ENCODE data around the gene ZNF658.
"Not testable (repeated sequence)": the region's sequence is repeated elsewhere in the genome, so short reads cannot be mapped to it uniquely, and the experiment has no call there.

ZNF658 gene

DNA sequence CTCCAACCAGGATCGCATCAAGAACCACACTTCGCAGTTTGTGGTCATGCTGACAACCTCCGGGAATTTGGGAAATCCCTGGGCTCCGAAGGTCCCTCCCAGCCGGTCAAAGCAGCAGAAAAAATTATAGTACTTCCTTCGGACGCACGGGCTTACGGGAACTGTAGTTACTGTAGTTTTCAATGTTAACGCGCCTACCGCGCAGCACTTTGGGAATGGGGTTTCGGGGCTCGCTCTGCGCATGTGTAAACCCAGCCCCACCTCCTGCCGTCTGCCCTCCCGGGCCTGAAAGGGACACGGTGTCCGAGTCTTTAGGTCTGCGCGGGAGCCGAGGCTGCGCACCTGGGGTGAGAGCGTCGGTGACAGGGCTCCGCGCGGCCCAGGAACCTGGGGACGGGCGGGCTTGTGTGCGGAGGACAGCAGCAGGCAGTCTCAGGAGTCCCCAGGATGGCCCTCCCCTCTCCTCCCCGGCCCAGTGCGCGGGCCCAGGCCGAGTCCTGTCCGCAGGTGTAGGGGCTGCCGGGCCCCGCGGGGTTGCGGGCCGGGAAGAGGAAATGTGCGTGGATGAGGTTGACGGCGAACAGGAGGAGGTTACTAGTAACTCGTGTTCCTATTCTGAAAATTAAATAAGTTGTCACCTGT, at the start of gene ZNF658:
Gene ZNF658, plus strand, starts transcription at position 236 of the 642 bp plus-strand sequence. CDS start 2,837 bp downstream, outside the sequence.
- in situ Hi-C loops (cut with MboI; ENCODE audit: low sequenced_read_pairs), result not testable (repeated sequence)

DNA sequence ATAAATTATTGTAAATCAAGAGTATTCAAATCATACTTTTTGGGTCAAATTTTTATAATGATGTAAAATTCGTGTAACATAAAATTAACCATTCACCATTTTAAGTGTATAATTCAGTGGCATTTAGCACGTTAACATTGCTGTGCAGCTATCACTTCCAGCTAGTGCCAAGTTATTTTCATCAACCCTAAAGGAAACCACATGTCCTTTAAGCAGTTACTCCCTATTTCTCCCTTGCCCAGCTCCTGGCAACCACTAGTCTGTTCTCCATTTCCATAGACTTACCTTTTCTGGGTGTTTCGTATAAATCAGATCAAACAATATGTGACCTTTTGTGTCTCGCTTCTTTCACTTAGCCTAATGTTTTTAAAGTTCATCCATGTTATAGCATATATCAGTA, 38.8 kb upstream of the ZNF658 start:
- in situ Hi-C loops (cut with MboI; ENCODE audit: low sequenced_read_pairs), result not testable (repeated sequence)

GRCh38 chr9:66868660-66869059, 31.9 kb upstream of the ZNF658 start:
- in situ Hi-C loops (cut with MboI; ENCODE audit: low sequenced_read_pairs), result not testable (repeated sequence)

- in situ Hi-C loops (cut with MboI; ENCODE audit: low sequenced_read_pairs), result not testable (repeated sequence)
Observed at GRCh38 chr9:66880605-66881004, 19.9 kb upstream of the ZNF658 start.

DNA sequence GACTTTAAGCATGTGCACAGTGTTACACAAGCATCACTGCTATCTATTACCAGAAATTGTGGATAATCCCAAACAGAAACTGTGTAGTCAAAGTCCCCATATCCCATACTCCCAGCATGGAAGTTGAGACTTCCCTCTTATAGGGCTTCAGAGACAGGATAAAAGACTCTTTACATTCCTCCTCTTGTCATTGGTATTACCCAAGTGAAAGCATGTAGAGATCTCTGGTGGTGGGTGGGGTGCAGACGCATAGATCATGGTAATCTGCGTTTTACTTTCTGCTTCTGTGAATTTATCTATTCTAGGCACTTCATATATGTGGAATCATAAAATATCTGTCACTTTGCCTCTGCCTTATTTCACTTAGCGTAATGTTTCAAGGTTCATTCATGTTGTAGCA, 18.7 kb upstream of the ZNF658 start:
- in situ Hi-C loops (cut with MboI; ENCODE audit: low sequenced_read_pairs), result not testable (repeated sequence)

DNA sequence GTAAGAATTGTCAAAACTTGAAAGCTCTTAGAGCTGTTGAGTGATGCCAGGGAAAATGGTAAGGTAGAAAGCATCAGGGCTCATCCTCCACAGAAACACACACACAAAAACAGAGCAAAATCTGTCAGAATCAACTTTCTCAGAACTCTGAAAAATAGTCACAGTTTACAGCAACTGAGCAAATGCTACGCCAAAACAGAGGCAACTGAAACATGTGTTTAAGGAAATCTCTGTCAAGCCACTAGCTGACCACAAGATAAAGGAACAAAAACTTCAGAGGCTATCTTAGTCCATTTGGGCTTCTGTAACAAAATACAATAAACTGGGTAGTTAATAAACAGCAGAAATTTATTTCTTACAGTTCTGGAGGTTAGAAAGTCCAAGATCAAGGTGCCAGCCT, 10.2 kb upstream of the ZNF658 start:
- in situ Hi-C loops (cut with MboI; ENCODE audit: low sequenced_read_pairs), result not testable (repeated sequence)

DNA sequence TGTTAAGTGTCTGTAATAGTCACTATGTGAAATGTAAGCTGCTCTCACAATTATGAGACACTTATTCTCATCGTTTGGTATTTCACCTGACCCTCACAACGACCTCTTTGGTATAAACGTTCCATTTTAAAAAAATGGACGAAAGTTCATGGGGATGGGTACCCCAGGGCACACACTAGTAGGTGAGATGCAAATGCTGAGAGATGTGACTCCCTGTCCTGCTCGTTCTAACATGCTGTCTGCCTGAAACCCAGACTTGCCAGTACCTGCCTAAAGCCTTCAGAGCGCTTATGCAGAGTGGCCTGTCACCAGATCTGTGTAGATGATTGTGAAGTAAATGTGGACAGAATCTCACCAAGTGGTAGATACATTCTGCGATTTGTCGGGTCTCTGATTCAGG, 616 bp downstream of the ZNF658 start:
- in situ Hi-C loops (cut with MboI; ENCODE audit: low sequenced_read_pairs), result not testable (repeated sequence)

GRCh38 chr9:66909560-66909959, 9.0 kb downstream of the ZNF658 start:
- in situ Hi-C loops (cut with MboI; ENCODE audit: low sequenced_read_pairs), result not testable (repeated sequence)

DNA sequence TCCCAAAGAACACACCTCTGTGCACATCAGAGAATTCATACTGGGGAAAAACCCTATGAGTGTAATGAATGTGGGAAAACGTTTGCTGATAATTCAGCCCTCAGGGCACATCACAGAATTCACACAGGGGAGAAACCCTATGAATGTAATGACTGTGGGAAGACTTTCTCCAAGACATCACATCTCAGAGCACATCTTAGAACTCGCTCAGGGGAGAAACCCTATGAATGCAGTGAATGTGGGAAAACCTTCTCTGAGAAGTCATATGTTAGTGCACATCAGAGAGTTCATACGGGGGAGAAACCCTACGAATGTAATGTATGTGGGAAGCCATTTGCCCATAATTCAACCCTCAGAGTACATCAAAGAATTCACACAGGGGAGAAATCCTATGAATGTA, 19.5 kb downstream of the ZNF658 start:
- in situ Hi-C loops (cut with MboI; ENCODE audit: low sequenced_read_pairs), result not testable (repeated sequence)

- in situ Hi-C loops (cut with MboI; ENCODE audit: low sequenced_read_pairs), result not testable (repeated sequence)
Observed at GRCh38 chr9:66936194-66936870, 35.8 kb downstream of the ZNF658 start.

DNA sequence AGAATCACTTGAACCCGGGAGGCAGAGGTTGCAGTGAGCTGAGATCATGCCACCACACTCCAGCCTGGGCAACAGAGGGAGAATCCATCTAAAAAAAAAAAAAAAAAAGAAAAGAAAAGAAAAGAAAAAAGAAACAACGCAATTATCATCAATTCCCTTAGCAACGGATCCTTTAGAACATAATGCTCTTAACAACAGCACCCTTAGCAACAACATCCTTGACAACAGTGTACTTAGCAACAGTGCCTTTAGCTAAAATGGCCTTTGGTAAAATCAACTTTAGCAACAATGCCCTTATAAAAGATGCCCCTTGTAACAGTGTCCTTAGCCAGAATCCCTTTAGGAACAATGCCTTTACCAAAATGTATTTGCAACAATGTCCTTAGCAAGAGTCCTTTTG, 37.1 kb downstream of the ZNF658 start:
- in situ Hi-C loops (cut with MboI; ENCODE audit: low sequenced_read_pairs), result not testable (repeated sequence)

DNA sequence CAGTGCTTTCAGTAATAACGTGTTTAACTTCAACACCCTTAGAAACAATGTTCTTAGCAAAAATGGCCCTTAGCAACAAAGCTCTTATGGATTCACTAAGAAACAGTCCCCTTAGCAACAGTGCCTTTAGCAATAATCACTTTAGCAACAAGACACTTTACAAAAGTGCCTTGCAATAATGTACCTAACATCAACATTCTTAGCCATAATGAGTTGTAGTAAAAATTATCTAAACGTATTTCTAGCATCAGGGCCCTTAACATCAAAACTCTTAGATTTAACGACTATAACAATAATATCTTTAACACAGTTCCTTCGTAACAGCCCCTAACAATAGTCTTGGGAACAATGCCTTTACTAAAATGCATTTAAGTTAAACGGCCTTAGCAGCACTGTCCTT, 37.8 kb downstream of the ZNF658 start:
- in situ Hi-C loops (cut with MboI; ENCODE audit: low sequenced_read_pairs), result not testable (repeated sequence)

DNA sequence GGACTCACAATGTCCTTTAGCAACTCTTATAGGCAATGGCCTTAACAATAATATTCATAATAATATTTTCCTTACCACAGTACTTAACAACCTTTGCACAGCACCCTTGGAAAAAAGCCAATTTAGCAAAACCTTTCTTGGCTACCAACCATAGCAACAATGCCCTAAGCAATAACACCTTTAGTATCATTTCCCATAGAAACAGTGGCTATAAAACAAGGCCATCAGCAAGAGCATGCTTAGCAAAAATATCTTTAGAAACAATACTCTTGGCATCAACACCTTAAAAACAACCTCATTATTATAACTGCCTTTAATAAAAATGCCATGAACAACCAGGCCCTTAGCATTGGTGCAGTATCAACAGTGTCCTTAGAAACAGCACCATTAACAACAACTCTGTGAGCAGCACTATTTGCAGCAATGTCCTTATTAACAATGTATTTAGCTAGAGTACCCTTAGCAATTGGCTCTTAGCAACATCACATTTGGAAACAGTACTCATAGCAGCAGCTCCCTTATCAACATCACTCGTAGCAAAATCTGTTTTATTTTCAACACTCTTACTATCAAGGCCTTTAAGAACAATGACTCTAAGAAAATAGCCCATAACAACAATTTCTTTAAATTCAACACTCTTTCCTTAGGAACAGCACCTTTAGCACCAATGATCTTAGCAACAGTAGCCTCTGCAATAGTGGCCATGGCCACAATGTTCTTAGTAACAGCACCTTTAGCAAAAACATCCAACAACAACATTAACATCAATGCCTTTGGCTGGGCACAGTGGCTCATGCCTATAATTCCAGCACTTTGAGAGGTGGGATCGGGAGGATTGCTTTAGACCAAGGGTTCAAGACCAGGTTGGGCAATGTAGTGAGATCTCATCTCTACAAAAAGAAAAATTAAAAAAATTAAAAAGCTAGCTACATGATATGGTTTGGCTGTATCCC, 39.6 kb downstream of the ZNF658 start:
- in situ Hi-C loops (cut with MboI; ENCODE audit: low sequenced_read_pairs), result not testable (repeated sequence)

- in situ Hi-C loops (cut with MboI; ENCODE audit: low sequenced_read_pairs), result not testable (repeated sequence)
Observed at GRCh38 chr9:66942400-66943155, 42.1 kb downstream of the ZNF658 start.

DNA sequence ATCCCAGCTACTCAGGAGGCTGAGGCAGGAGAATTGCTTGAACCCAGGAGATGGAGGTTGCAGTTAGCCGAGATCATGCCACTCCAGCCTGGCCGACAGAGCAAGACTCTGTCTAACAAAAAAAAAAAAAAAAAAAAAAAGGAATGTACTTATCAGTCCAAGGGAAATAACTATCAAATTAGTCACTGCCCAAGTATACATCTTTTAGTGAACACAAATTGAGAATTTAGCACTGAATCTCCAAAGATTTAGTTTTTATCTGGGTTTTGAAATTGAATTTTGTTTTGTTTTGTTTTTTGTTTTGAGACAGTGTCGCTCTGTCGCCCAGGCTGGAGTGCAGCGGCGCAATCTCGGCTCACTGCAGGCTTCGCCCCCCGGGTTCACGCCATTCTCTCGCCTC, 52.1 kb downstream of the ZNF658 start:
- in situ Hi-C loops (cut with MboI; ENCODE audit: low sequenced_read_pairs), result not testable (repeated sequence)
